Stimulated activated CD4-positive, alpha-beta T cell treated with anti-CD3 and anti-CD28 coated beads, Interleukin-1b, Interleukin-23, amount 100 ng/mL, for 24 hours (primary cell): ENCODE data around the gene TOMM34.
A peak's percentile ranks its signal among the peaks of the same experiment; 100 is the strongest.

Experiments
- DNase-seq, 4 experiments: peaks; one replicate each; pipeline ENCODE4 v3.0.0-alpha.2; 2020; ENCODE audit warnings: low read depth in 4 of 4, low spot score in 1 of 4

TOMM34 gene, protein sequence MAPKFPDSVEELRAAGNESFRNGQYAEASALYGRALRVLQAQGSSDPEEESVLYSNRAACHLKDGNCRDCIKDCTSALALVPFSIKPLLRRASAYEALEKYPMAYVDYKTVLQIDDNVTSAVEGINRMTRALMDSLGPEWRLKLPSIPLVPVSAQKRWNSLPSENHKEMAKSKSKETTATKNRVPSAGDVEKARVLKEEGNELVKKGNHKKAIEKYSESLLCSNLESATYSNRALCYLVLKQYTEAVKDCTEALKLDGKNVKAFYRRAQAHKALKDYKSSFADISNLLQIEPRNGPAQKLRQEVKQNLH

DNA sequence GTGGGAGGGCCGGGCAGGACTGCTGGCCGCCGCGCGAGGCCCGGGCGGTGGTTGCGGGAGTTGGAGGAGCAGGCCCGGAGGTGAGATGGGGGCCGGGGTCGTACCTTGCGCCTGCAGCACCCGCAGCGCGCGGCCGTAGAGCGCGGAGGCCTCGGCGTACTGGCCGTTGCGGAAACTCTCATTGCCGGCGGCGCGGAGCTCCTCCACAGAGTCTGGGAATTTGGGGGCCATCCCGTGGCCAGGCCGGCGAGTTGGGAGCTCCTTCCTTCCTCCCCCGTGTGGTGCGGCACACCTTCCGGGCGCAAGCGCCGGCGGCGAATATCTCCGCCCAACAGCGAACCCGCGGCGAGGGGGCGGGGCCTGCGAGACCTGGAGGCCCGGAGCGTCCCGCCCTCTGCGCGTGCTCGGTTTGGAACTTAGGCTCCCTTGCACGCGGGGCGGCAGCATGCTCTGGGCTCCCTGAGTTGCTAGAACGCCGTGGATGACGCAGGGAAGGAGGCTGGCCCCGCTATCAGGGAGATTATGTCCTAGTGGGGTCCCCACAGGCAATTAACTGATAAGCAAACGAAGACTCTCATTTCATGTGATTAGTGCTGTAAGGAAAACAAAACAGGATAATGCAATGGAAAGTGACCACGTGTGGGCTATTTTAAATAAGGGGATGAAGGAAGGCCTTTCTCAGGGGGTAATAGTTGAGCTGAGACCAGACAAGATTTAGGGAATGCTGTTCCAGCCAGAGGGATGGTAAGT is at the start of gene TOMM34:
Gene TOMM34, minus strand, starts transcription at position 295 of the 750 bp plus-strand sequence. Its CDS starts 64 bp downstream, at position 231.
- peak; percentile 88 to 96 (median 95) for DNase-seq

DNA sequence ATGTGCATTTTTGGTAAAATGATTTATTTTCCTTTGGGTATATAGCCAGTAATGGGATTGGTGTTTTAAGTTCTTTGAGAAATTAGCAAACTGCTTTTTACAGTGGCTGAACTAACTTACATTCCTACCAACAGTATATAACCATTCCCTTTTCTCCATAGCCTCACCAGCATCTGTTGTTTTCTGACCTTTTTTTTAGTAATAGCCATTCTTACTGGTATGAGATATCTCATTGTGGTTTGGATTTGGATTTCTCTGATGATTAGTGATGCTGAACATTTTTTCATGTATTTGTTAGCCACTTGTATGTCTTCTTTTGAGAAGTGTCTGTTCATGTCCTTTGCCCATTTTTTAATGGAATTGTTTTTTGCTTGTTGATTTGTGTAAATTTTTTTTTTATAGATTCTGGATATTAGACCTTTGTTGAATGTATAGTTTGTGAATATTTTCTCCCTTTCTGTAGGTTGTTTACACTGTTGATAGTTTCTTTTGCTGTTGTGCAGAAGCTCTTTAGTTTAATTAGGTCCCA is 48.4 kb upstream of the TOMM34 start:
- DNase-seq, result no peak

DNA sequence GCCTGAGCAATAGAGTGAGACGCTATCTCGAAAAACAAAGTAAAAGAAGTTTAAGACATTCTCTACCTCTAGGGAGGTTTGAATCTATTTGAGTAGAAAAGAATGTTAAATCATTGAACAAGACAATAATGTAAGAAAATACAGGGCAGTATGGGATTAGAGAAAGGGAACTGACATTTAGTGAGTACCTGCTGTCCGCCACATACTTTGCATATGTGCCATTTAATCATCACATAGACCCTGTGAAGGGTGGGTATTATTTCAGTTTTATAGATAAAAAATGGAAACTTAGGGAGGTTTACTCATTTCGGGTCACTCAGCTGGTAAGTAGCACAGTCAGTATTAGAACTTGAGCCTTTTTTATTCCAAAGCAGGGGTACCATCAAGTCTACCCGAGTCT is 37.5 kb upstream of the TOMM34 start:
- no peak for DNase-seq

DNA sequence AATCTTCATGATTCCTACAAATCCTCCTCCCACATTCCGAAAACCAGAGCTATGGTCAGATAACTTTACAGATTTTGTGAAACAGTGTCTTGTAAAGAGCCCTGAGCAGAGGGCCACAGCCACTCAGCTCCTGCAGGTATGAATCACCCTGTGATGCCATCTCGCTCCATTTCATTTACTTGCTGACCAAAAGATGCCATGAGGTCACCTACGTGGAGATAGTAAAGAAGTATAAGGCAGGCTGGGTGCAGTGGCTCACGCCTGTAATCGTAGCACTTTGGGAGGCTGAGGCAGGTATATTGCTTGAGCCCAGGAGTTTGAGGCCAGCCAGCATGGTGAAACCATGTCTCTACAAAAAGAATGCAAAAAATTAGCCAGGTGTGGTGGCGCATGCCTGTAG is 37.0 kb upstream of the TOMM34 start:
- DNase-seq, result no peak

DNA sequence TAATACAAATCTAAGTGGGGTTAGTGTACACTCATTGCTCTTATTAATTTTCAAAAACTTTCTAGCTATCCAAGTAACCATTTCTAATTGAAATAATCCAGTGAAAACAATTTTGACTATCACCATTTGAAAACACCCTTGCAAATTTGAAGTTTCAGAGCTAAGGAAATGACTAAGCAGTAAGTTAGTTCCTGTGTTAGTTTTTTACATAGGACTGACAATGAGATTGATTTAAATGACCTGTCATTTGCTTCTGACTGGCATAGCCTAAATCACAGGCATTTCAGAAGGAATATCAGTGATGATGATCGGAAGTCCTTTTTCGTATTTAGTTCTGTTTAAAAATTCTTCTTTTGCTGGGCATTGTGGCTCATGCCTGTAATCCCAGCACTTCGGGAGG is 33.1 kb upstream of the TOMM34 start:
- DNase-seq, result no peak

DNA sequence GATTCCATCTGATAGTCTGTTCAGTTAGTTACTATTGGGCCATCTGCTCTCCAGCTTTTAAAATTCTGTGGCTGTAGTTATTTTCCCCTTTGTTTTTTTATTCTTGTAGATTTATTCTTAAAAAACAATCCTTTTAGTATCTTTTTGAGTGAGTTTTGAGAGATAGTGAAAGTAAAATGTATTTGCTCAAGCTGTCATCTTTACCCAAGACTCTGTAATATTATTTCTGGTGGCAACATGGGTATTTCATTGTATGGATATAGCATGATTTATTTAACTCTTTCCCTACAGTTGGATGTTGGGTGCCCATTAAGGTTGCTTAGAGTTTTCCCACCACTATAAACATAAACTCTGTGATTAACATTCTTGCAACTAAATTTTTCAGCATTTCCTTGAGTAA is 30.8 kb upstream of the TOMM34 start:
- no peak for DNase-seq

DNA sequence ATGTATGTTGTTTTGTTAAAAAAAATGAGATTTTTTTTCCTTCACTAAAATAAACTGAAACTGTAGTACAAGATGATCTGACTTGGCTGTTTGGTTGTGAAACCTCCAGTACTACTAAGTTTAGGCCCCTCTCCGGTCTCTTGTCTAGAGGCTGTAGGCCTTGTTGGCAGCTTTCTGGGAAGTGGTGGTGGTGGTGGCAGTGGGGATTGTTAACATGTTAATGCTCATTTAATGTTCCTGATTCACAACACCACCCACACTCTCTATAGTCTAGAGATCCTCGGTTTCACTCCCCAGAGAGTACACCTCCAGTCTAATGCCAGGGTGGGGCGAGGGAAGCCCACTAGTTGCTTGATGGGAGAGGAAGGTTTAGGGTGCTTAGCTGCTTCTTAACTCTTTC is 30.2 kb upstream of the TOMM34 start:
- DNase-seq, result peak in 1 of 4 experiments; percentile 52

DNA sequence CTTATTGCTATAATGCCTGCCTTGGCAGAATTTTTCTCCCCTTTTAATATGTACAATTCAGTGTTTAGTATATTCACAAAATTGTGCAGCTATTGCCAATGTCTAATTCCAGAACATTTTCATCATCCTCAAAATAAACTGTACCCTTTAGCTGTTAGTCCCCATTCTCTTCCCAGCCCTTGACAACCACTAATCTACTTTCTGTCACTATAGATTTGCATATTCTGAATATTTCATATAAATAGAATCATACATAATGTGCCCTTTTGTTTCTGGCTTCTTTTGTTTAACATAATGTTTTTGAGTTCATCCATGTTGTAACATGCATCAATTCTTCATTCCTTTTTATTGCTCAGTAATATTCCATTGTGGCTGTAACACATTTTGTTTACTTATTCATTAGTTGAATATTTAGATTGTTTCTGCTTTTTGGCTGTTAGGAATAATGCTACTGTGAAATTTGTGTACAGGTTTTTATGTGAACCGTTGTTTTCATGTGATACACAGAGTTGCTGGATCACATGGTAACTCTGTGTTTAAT is 28.5 kb upstream of the TOMM34 start:
- no peak for DNase-seq

DNA sequence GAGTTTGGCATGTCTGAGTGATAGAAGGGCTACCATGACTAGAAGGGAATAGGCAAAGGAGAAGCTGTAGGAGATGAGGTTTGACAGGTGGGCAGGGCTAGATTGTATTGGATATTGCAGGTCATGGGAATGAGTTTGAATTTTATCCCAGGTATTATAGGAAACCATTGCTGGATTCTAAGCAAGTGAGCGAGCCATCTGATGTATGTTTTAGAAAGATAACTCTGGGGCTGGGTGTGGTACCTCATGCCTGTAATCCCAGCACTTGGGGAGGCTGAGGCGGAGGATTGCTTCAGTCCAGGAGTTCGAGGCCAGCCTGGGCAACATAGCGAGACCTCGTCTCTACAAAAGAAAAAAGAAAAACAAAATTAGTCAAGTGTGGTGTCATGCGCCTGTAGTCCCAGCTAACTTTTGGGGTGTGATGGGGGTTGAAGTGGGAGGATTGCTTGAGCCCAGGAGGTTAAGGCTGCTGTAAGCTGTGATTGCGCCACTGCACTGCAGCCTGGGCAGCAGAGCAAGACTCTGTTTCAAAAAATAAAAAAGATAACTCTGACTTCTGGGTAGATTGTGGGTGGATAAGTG is 23.0 kb upstream of the TOMM34 start:
- DNase-seq, result no peak

DNA sequence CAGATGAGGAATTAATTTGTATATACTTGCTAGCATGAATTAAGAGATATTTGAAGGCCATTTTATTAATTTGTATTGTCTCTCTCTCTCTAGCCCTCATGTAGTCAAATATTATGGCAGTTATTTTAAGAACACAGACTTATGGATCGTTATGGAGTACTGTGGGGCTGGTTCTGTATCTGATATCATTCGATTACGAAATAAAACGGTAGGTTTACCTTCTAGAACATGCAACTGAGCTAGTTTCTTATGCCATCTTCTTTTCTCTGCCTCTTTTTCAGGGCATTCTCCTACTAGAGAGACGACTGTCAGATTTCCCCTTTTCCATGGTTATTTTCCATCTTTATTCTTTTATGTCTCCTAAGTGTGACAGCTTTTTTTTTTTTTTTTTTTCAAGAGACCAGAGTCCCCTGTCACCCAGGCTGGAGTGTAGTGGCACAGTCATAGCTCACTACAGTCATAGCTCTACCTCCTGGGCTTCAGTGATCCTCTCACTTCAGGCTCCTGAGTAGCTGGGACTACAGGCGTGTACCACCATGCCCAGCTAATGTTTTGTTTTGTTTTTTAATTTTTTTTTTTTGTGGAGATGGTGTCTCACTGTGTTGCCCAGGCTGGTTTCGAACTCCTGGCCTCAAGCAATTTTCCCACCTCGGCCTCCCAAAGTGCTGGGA is 21.7 kb upstream of the TOMM34 start:
- no peak for DNase-seq

DNA sequence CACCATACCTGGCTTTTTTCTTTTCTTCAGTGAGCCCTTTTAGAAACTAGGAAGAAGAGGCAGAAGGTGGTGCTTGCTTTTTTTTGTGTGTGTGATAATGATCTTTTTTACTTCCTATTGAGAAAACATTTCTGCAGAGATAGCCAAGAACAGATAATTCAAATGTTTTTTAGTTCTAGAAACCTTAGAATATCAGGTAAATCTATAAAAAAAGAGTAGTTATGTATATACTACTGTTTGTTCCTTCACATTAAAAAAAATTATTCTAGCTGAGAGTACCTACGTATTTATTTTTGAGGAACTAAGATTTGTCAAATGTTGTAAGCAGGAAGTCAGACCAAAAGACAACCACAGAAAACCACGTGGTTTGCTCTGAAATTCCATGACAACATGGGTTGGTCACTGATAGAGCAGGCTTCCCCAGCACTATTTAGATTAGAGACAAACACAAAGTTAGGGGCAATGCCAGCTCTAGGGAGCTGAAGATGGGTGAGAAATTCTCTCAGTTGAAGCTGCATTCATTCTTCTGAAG is 19.0 kb upstream of the TOMM34 start:
- no peak for DNase-seq

DNA sequence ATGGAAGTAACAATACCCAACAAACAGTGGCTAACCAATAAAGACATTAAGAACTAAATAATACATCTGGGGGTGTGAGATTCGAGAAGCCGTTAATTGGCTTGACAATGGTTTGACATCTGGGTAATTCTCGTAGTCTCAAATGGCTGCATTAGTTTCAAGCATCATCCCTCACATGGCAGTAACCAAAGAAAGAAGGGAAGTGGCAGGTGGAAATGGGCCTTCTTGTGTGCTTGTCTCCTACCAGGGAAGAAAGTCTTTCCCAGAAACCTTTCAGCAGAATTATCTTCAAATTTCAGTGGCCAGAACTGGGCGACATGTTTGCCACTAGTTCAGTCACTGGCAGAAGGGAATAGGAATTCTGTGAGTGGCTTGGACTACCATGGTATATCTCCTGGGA is 16.5 kb upstream of the TOMM34 start:
- no peak for DNase-seq

DNA sequence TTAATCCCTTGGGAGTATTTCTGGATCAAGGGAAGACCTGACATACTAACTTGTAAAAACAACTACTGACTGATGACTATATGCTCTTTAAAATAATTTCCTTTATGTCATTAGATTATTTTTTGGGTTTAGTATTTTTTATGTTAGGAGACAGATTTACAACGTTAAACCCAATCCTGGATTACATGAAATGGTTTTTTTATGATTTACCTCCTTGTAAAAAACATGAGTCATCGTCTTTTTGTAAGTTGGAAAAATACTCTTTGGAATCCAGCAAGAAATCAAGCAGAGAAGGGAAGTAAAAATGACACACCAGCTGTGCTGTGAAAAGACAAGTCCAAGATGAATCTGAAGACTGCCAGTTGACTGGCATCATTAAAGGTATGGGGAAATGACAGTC is 12.9 kb upstream of the TOMM34 start:
- DNase-seq, result no peak

DNA sequence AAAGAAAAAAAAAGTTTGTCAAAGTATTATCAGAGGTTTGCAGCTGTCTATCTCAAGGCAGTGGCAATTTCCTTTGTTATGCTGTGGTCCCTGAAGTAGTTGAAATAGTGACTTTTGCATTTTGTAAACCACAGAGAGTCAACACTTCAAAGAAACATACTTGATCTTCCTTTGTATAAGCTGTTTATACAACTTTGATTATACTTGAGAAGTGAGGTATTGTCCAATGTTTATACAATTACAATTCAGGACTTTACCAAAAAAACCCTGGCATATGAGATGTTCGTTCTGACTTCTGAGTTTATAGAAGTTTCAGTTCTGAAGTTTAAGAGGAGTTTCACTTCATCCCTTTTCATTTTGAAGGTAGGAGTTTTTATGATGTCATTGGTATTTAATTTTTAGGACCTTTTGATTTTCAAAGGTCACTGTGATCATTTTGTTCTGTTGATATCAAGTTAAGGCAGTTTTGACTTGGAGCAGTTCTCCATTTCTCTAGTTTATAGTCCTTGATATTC is 10.1 kb upstream of the TOMM34 start:
- DNase-seq, result no peak

DNA sequence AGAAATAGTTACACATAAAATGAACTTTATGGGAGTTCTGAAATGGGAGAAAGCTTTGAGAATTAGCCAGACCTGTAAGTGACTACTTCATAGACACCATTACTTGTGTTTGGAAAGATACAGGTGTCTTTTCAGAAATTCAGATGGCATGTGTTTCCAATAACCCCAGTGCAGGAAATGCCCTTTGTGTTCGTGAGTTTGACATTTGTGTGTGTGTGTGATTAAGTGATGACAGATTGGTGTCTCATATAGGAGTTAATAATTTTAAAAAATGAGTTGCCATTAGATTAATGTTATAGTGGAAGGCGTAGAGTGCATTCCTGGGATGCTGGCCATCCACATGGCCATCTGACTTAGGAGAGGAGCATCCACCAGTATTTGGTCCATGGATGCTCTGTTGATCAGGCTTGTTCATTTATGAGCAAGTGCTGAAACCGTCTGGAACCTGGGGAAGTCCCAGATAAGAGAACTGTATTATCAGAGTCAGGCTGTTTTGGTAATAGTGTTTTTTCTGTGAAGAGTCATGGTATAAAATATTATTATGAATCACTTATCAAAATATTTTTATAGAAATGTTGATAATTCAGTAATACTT is 9.2 kb upstream of the TOMM34 start:
- no peak for DNase-seq

DNA sequence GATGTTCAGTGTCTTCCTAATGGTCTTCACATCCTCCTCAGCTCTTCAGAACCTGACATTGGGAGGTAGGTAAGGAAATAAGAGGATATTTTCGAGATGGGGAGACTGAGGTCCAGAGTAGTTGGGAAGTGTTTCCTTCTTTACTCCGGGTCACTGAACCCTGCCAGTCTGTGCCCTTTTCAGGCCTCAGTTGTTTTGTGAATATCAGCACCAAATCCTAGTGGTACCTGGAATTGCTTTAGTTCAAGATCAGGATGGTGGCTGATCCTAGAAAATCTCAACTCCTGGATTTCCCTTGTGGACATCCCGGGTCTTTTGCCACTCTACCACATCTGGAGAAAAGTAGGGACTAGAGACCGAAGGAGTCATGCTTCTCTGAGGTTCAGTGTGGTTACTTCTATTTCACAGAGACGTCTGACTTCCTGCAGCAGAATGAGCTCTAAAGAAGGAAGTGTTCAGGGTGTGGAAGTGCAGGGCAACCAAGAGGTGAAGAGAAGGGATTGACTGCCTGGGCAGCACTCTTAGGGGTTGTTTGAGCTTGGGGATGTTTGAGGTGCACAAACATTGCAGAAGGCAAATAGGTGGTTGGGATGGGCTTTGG is 7.1 kb upstream of the TOMM34 start:
- DNase-seq, result no peak

DNA sequence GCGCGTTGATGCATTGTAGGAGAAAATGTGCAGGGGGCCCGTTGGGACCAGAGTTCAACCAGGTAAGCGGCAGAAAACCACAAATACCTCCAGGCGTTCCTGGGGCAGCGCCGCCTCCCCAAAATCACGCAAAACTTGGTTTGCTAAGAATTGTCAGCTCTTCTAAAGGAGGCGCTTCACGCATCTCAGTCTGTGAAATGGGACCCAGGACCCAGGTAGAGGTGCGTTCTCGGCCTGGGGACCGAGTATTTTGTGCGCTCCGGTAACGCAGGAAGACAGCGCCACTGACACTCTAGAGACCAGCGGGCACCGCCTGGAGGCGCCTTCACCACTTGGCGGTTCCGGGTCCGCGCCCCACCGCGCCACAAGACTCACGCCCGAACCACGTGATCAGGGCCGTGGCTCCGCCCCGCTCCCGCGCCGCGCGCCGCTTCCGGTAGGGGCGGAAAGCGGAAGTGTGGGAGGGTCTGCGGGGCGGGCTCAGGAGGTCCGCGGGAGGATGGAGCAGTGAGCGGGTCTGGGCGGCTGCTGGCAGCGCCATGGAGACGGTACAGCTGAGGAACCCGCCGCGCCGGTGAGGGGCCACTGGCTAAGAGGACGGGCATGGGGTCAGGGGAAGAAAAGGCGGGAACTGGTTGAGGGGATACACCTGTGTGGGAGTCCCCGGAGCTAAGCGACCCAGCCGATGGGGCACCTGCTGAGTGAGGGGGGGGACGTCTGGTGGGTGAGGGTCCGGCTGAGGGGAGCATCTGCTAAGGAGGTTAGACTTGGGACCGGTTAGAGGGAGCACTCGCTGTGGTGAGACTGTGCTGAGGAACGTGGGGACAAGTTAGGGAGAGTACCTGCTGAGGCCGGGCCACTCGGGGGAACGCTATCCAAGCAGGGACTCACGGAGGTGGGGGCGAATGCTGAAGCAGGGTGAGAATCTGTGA is 6.1 kb upstream of the TOMM34 start, which contains the start of gene STK4:
Gene STK4, plus strand, starts transcription at position 483 of the 932 bp plus-strand sequence. Its CDS starts 57 bp downstream, at position 540.
- peak; percentile 90 to 92 (median 90) for DNase-seq

DNA sequence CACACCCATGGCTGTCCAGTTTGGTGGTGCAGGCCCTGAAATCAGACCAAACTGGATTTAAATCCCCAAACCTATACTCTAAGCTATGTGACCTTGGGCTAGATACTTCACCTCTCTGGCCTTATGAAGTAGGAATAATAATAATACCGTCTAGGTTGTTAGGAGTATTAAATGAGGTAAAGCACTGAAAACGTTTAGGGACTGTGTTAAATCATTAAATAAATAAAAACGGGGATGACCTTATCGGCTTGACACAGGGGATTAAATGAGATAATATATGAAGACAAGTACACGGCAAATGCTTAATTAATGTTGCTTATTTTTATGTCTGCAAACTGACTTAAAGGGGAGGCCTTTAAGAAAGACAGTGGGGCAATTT is 5.4 kb upstream of the TOMM34 start:
- no peak for DNase-seq
